ENCODE measurements around the gene CAPZA2.

DNA sequence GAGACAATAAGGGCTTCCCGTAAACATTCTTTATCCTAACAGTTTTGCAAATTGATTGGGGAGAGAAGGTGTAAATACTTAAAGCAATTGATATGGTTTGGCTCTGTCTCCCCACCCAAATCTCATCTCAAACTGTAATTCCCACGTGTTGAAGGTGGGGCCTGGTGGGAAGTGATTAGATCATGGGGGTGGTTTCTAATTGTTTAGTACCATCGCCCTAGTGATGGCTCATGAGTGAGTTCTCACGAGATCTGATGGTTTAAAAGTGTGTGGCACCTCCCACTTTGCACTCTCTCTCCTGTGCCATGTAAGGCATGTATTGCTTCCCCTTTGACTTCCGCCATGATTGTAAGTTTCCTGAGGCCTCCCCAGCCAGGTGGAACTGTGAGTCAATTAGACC is 22.1 kb upstream of the CAPZA2 start:
- TF ChIP-seq, protein P1, sequence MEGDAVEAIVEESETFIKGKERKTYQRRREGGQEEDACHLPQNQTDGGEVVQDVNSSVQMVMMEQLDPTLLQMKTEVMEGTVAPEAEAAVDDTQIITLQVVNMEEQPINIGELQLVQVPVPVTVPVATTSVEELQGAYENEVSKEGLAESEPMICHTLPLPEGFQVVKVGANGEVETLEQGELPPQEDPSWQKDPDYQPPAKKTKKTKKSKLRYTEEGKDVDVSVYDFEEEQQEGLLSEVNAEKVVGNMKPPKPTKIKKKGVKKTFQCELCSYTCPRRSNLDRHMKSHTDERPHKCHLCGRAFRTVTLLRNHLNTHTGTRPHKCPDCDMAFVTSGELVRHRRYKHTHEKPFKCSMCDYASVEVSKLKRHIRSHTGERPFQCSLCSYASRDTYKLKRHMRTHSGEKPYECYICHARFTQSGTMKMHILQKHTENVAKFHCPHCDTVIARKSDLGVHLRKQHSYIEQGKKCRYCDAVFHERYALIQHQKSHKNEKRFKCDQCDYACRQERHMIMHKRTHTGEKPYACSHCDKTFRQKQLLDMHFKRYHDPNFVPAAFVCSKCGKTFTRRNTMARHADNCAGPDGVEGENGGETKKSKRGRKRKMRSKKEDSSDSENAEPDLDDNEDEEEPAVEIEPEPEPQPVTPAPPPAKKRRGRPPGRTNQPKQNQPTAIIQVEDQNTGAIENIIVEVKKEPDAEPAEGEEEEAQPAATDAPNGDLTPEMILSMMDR (conservative IDR thresholded peaks at IDR 0.05; ENCODE audit: low read depth, low read length), result no peak
- TF ChIP-seq EZH2phosphoT487 (IDR thresholded peaks at IDR 0.05; ENCODE audit: borderline replicate concordance, low read length), result no peak
